Keratinocyte (primary cell): ENCODE data around the gene SRGAP3. TPM values are rescaled to one million over a fixed set of nuclear protein-coding genes. Genes with fewer than 3 reads are reported as not detected.

Source experiments
- DNase-seq: peaks from one replicate; pipeline ENCODE4 v3.0.0-alpha.2; 2011; ENCODE audit warnings: low read depth, missing footprints, low spot score
- FAIRE-seq: peaks from 2 replicates; lab custom pipeline; 2011; peaks lifted over from hg19 to GRCh38; lab: Jason Lieb, UNC
- H2AFZ ChIP-seq: 2 replicates; pipeline ENCODE4 v1.6.0; 2012; ENCODE audit warnings: low read length, control low read depth, inconsistent platforms; ENCODE audit not compliant: control insufficient read depth
- H3K27ac ChIP-seq: 2 replicates; pipeline ENCODE4 v1.5.1; 2011; ENCODE audit warnings: low read length; ENCODE audit not compliant: control insufficient read depth, insufficient read depth
- H3K27me3 ChIP-seq: 3 replicates; pipeline ENCODE4 v1.6.0; 2011; ENCODE audit warnings: low read length; ENCODE audit not compliant: control insufficient read depth, insufficient read depth; ENCODE audit errors: extremely low read depth
- H3K36me3 ChIP-seq, 2 experiments: 2 replicates in 1 of 2; 3 replicates in 1 of 2; pipeline ENCODE4 v1.5.1; 2011; ENCODE audit warnings: low read length in 2 of 2, mild to moderate bottlenecking in 1 of 2; ENCODE audit not compliant: control insufficient read depth in 2 of 2, insufficient read depth in 2 of 2; ENCODE audit errors: extremely low read depth in 1 of 2
- H3K4me1 ChIP-seq: 3 replicates; pipeline ENCODE4 v1.5.1; 2011; ENCODE audit warnings: low read length; ENCODE audit not compliant: control insufficient read depth, insufficient read depth; ENCODE audit errors: extremely low read depth
- H3K4me2 ChIP-seq: 3 replicates; pipeline ENCODE4 v1.6.0; 2011; ENCODE audit warnings: low read depth, low read length; ENCODE audit not compliant: control insufficient read depth, insufficient read depth; ENCODE audit errors: extremely low read depth
- H3K4me3 ChIP-seq, 3 experiments: fragments of 200-600 bp in 1 of 3; sonication (generic) in 1 of 3; 2 replicates in 2 of 3; 3 replicates in 1 of 3; pipeline ENCODE4 v1.5.1; 2011 to 2016; ENCODE audit warnings: low read length in 3 of 3, mild to moderate bottlenecking in 3 of 3, control low read depth in 2 of 3, inconsistent platforms in 1 of 3, low read depth in 1 of 3, mixed read lengths in 1 of 3, mixed run types in 1 of 3, moderate library complexity in 1 of 3; ENCODE audit not compliant: control insufficient read depth in 2 of 3, insufficient read depth in 2 of 3; ENCODE audit errors: extremely low read depth in 1 of 3
- H3K79me2 ChIP-seq: 2 replicates; pipeline ENCODE4 v1.6.0; 2012; ENCODE audit warnings: low read length; ENCODE audit not compliant: control insufficient read depth, insufficient read depth
- H3K9ac ChIP-seq: 3 replicates; pipeline ENCODE4 v1.6.0; 2011; ENCODE audit warnings: low read length; ENCODE audit not compliant: control insufficient read depth, insufficient read depth; ENCODE audit errors: extremely low read depth
- H3K9me1 ChIP-seq: 3 replicates; pipeline ENCODE4 v1.6.0; 2011; ENCODE audit warnings: low read length; ENCODE audit not compliant: control insufficient read depth, insufficient read depth; ENCODE audit errors: extremely low read depth
- H3K9me3 ChIP-seq: 2 replicates; pipeline ENCODE4 v1.5.1; 2012; ENCODE audit warnings: low read depth, low read length; ENCODE audit not compliant: control insufficient read depth
- H4K20me1 ChIP-seq: 3 replicates; pipeline ENCODE4 v1.6.0; 2011; ENCODE audit warnings: low read length; ENCODE audit not compliant: control insufficient read depth, insufficient read depth; ENCODE audit errors: extremely low read depth
- CTCF ChIP-seq, 3 experiments: IDR thresholded peaks in 1 of 3; conservative IDR thresholded peaks in 1 of 3; optimal IDR thresholded peaks in 1 of 3; 2 replicates in 2 of 3; 3 replicates in 1 of 3; pipeline versions ENCODE3 to v1.5.1; 2011; ENCODE audit warnings: low read length in 3 of 3, mild to moderate bottlenecking in 3 of 3, moderate library complexity in 2 of 3, control low read depth in 1 of 3, inconsistent platforms in 1 of 3; ENCODE audit not compliant: insufficient read depth in 2 of 3; ENCODE audit errors: extremely low read depth in 1 of 3
- EZH2 ChIP-seq: IDR thresholded peaks from one replicate; pipeline ENCODE4 v1.6.1; 2012; ENCODE audit warnings: inconsistent platforms, mild to moderate bottlenecking, low read length, moderate library complexity
- dilution Hi-C: fragments of 300-500 bp; cut with MboI; formaldehyde crosslinking; loops from one replicate; pipeline ENCODE4 v1.7.0; 2020; ENCODE audit warnings: low sequenced_read_pairs; ENCODE audit not compliant: extremely low pct_ligation_motif_present
- polyA plus RNA-seq, 5 experiments: library from polyadenylated mRNA; depleted of rRNA in 3 of 5; stranded (reverse) in 3 of 5; stranded (forward) in 1 of 5; unstranded in 1 of 5; fragments of >200 nt; gene quantifications; 1 replicate in 1 of 5; 2 replicates in 3 of 5; 3 replicates in 1 of 5; pipeline versions ENCODE4 v1.2.1 to v1.2.3, GENCODE V29; 2011 to 2012; ENCODE audit warnings: missing spikeins in 2 of 5, low read depth in 1 of 5, low replicate concordance in 1 of 5

The SRGAP3 gene
- polyA plus RNA-seq, 1 donor (not counting 4 experiments of a cell fraction or from before 2014, with no cell fraction given), result 7.2 TPM

GRCh38 chr3:9238276-9238675 is 11.2 kb downstream of the SRGAP3 start:
- Histone ChIP-seq H3K9ac (no peak overlapping the region), H3K36me3 (peaks cover 2 to 7% of the 10 kb centered on the region in 2 experiments), H3K4me3 (no peak overlapping the region), H3K4me1 (no peaks in the 10 kb centered on the region), H3K4me2 (no peak overlapping the region), H3K27me3 (no peaks in the 10 kb centered on the region), H3K9me3 (no peaks in the 10 kb centered on the region), H3K9me1 (no peaks in the 10 kb centered on the region), H4K20me1 (no peaks in the 10 kb centered on the region), H3K27ac (no peak overlapping the region), H2AFZ (no peak overlapping the region), H3K79me2 (peaks cover 42% of the 10 kb centered on the region)
- TF ChIP-seq EZH2 (no peak), CTCF (optimal IDR thresholded peaks at IDR 0.05 in 1 of 3, IDR thresholded peaks at IDR 0.05 in 1 of 3, conservative IDR thresholded peaks at IDR 0.05 in 1 of 3; ENCODE audit: extremely low read depth in 1 of 3, insufficient read depth in 2 of 3, low read length in 3 of 3) (no peak)
- DNase-seq (no peak), FAIRE-seq (no peak)
- dilution Hi-C loops, result no loop called here

GRCh38 chr3:9233814-9234600 is 15.4 kb downstream of the SRGAP3 start:
- FAIRE-seq (no peak), DNase-seq (no peak)
- H3K27me3 ChIP-seq, result no peaks in the 10 kb centered on the region
- H4K20me1 ChIP-seq, result no peaks in the 10 kb centered on the region
- no peaks in the 10 kb centered on the region for H3K9me1 ChIP-seq
- H3K9me3 ChIP-seq, result no peaks in the 10 kb centered on the region
- no peak overlapping the region for H3K4me3 ChIP-seq
- TF ChIP-seq EZH2, result no peak
- no peak for TF ChIP-seq CTCF (optimal IDR thresholded peaks at IDR 0.05 in 1 of 3, IDR thresholded peaks at IDR 0.05 in 1 of 3, conservative IDR thresholded peaks at IDR 0.05 in 1 of 3; ENCODE audit: extremely low read depth in 1 of 3, insufficient read depth in 2 of 3, low read length in 3 of 3)
- no peak overlapping the region for H3K9ac ChIP-seq
- peaks cover 30% of the 10 kb centered on the region for H3K79me2 ChIP-seq
- no peaks in the 10 kb centered on the region for H3K4me1 ChIP-seq
- H3K27ac ChIP-seq, result no peak overlapping the region
- H3K36me3 ChIP-seq, result peaks cover 2 to 7% of the 10 kb centered on the region in 2 experiments
- H3K4me2 ChIP-seq, result no peak overlapping the region
- dilution Hi-C loops, result no loop called here
- H2AFZ ChIP-seq, result no peak overlapping the region
